Duodenal mucosa (tissue), 2 donors: ENCODE results near the gene NECTIN1.

Source experiments
- H3K27ac ChIP-seq: one replicate; pipeline ENCODE4 v1.7.0; 2013; ENCODE audit warnings: low read depth, low read length
- H3K27me3 ChIP-seq, 2 donors: one replicate each; pipeline ENCODE4 v1.7.0; 2013; ENCODE audit warnings: low read length in 2 of 2, control low read depth in 1 of 2; ENCODE audit not compliant: insufficient read depth in 2 of 2, control insufficient read depth in 1 of 2
- H3K36me3 ChIP-seq, 2 donors: one replicate each; pipeline ENCODE4 v1.7.0; 2013; ENCODE audit warnings: low read length in 2 of 2, control low read depth in 1 of 2; ENCODE audit not compliant: insufficient read depth in 2 of 2, control insufficient read depth in 1 of 2
- H3K4me1 ChIP-seq, 2 donors: one replicate each; pipeline ENCODE4 v1.7.0; 2013; ENCODE audit warnings: low read length in 2 of 2, control low read depth in 1 of 2; ENCODE audit not compliant: insufficient read depth in 2 of 2, control insufficient read depth in 1 of 2
- H3K4me3 ChIP-seq, 2 donors: one replicate each; pipeline ENCODE4 v1.7.0; 2013; ENCODE audit warnings: low read length in 2 of 2, low read depth in 1 of 2
- H3K9ac ChIP-seq, 2 donors: one replicate each; pipeline ENCODE4 v1.7.0; 2013; ENCODE audit warnings: low read length in 2 of 2, low read depth in 1 of 2
- H3K9me3 ChIP-seq, 2 donors: one replicate each; pipeline ENCODE4 v1.7.0; 2013; ENCODE audit warnings: low read length in 2 of 2, control low read depth in 1 of 2; ENCODE audit not compliant: control insufficient read depth in 1 of 2

The NECTIN1 gene

DNA sequence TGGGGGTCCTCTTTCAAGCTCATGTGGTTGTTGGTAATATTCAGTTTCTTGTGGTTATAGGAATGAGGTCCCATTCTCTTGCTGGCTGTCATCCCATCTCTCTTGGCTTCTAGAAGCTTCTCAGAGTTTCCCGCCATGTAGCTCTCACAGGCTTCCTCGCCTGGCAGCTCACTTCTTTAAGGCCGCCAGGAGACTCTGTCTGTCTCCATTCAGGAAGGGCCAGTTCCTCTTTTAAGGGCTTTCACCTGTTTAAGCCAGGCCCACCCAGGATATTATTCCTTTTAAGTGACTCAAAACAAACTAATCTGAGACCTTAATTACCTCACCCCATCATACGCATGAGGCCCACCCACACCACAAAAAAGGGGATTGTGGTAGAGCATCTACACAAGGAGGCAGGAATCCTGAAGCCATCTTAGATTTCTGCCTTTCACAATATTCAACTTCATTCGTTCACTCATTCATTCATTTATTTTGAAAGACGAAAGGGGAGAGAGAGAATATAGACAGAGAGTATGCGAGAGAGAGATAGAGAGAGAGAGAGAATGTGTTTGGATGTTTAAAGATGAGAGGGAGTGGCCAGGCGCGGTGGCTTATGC, 42.3 kb upstream of the NECTIN1 start:
- H3K36me3 ChIP-seq, result no peaks in the 10 kb centered on the region
- peaks cover 0 to 8% of the 10 kb centered on the region in 2 donors for H3K9me3 ChIP-seq
- no peak overlapping the region for H3K4me3 ChIP-seq
- no peak overlapping the region for H3K9ac ChIP-seq
- peaks cover 0 to 3% of the 10 kb centered on the region in 2 donors for H3K27me3 ChIP-seq
- no peaks in the 10 kb centered on the region for H3K4me1 ChIP-seq
- no peak overlapping the region for H3K27ac ChIP-seq

DNA sequence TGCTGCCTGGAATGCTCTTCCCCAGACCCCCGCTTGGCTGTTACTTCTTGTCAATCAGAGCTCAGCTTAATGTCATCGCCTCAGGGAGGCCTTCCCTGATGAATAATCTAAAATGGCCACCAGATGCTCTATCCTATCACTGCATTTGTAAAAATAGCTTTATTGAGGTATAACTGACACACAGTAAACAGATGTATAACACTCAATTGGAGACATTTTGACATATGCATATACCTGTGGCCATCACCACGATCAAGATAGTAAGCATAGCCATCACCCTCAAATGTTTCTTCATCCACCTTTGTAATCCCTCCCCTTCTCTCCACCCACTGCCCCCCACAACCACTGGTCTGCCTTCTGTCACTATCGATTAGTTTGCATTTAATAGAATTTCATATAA, 36.6 kb upstream of the NECTIN1 start:
- H3K4me1 ChIP-seq, result peaks cover 7 to 11% of the 10 kb centered on the region in 2 donors
- H3K27ac ChIP-seq, result no peak overlapping the region
- H3K36me3 ChIP-seq, result no peaks in the 10 kb centered on the region
- peaks cover 0 to 8% of the 10 kb centered on the region in 2 donors for H3K9me3 ChIP-seq
- H3K9ac ChIP-seq, result no peak overlapping the region
- peaks cover 0 to 3% of the 10 kb centered on the region in 2 donors for H3K27me3 ChIP-seq
- H3K4me3 ChIP-seq, result no peak overlapping the region

DNA sequence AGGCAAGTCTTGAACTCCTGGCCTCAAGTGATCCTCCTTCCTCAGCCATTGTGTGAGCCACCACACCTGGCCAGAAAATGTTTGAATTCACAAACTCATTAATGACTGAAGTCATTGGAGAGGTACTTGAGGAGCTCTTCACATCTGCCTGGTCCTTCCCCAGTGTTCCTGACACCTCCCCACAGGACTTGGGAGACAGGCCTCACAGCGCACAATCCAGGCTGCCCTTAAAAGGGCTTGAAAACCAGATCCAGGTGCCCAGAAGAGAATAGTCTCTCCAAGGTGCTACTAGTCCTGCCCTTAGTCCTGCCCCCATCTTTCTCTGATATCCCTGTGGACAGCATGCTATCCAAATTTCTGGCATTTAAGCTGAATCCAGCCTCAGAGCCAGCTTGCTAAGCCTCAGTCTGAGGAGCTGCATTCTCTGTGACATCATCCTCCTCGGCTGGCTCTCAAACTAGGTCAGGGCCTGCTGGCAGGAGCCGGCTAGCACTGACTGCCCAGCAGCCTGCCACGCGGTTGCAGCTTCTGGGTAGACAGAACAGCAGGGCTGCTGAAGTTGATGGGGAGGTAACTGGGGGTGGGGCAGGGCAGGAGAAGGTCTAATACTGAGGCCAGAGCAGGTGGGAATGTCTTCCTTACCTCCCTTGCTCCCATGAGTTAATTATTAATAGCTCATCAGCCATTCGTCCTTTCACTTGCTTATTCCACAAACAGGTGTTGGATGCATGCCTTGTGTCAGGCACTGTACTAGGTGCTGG, 35.3 kb upstream of the NECTIN1 start:
- H3K27ac ChIP-seq, result no peak overlapping the region
- H3K9me3 ChIP-seq, result peaks cover 0 to 8% of the 10 kb centered on the region in 2 donors
- H3K4me1 ChIP-seq, result peaks cover 12% of the 10 kb centered on the region in 2 donors
- no peaks in the 10 kb centered on the region for H3K27me3 ChIP-seq
- no peak overlapping the region for H3K4me3 ChIP-seq
- H3K36me3 ChIP-seq, result no peaks in the 10 kb centered on the region
- no peak overlapping the region for H3K9ac ChIP-seq

DNA sequence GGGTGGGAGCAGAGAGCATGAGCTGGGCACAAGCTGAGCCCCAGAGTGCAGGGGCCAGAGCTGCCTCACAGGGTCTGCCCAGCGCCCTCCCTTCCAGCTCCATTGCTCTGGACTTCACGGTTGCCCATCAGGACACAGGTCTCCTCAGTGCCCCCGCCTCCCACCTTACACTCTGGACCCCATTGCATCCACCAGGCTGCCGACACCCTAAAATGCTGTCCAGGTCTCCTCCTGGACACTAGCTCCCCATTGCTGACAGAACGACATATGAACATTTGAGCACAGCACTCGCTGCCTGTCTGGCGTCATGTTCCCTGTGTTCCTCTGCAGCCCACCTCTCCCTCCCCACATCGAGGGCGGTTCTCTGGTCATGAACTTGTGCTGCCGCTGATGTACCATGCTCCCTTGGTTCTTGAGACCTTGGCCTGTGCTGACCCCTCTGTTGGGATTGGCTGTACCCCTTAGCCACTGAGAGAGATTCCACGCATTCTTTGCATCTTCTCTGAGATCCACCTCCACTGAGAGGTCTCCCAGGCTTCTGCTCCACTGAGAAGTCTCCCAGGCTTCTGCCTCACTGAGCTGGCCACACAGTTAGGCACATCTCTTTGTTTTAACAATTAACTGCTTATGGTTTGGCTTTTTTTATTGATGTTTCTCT, 34.2 kb upstream of the NECTIN1 start:
- no peaks in the 10 kb centered on the region for H3K36me3 ChIP-seq
- H3K4me3 ChIP-seq, result no peak overlapping the region
- H3K9ac ChIP-seq, result no peak overlapping the region
- peaks cover 0 to 8% of the 10 kb centered on the region in 2 donors for H3K9me3 ChIP-seq
- peaks cover 17 to 18% of the 10 kb centered on the region in 2 donors for H3K4me1 ChIP-seq
- no peak overlapping the region for H3K27ac ChIP-seq
- H3K27me3 ChIP-seq, result no peaks in the 10 kb centered on the region

DNA sequence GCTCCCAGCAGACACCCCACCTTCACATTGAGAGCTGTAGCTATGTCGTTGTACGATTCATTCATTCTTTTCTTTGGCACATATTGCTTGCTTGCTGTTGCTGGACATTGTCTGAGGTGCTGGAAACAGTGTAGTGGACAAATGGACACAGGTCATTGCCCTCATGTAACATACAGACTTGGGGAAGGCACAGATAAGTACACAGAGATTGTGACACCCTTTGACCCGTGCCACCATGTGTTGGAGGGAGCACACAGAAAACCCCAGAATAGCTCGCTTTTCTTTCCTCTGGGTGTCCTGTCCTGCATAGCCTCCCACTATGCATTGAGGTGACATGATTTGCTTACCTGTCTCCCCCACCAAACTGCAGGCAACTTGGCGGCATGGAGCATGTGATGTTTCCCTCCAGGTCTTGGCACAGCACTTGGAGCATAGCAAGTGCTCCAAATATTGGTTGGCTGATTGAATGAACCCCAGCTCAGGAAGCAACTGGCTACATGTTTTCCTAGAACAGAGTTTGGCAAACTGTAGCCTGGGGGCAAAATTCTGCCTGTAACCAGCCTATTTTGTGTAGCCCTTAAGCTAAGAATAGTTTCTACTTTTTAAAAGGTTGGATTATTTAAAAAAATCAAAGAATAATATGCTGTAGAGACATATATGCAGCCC, 30.9 kb upstream of the NECTIN1 start:
- Histone ChIP-seq H3K4me1 (peaks cover 15 to 18% of the 10 kb centered on the region in 2 donors), H3K9ac (no peak overlapping the region), H3K4me3 (no peak overlapping the region), H3K27ac (no peak overlapping the region), H3K27me3 (no peaks in the 10 kb centered on the region), H3K9me3 (no peaks in the 10 kb centered on the region), H3K36me3 (no peaks in the 10 kb centered on the region)

DNA sequence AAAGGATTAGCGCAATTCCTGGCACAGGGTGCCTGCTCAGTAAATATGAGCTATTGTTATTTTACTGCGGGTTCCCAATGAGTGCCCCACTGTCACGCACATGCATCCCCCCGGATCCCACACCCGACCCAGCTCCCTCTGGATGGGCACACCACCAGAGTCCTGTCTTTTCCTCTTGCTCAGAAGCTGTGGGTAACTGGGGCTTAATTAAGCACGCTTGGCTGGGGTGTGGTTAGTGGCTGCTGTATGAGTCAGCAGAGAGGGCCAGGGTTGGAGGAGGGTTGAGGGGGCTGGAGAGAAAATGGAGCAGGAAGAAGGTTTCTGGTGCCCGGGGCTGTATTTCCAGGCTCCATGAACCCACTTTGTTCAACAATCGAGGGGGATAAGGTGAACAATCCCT, 30.3 kb upstream of the NECTIN1 start:
- Histone ChIP-seq H3K9me3 (no peaks in the 10 kb centered on the region), H3K27me3 (no peaks in the 10 kb centered on the region), H3K36me3 (no peaks in the 10 kb centered on the region), H3K4me1 (peaks cover 10 to 14% of the 10 kb centered on the region in 2 donors), H3K27ac (no peak overlapping the region), H3K9ac (no peak overlapping the region), H3K4me3 (no peak overlapping the region)

DNA sequence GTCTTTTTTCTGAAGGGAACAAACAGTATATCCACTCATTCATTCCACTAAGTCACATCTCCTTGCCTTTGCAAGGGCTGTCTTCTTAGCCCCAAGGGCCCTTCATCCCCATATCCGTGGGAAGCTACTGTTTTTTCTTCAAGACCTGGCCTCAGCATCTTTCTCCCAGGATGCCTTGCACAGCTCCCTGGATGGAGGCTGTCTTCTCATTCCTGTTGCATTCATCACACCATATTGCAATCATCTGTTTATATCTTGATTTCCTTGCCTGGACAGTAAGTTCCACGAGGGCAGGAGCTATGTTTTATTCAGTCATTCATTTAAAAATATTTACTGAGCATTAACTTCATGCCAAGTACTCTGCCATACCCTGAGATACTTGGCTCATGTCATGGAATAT, 29.3 kb upstream of the NECTIN1 start:
- H3K4me3 ChIP-seq, result no peak overlapping the region
- no peaks in the 10 kb centered on the region for H3K9me3 ChIP-seq

DNA sequence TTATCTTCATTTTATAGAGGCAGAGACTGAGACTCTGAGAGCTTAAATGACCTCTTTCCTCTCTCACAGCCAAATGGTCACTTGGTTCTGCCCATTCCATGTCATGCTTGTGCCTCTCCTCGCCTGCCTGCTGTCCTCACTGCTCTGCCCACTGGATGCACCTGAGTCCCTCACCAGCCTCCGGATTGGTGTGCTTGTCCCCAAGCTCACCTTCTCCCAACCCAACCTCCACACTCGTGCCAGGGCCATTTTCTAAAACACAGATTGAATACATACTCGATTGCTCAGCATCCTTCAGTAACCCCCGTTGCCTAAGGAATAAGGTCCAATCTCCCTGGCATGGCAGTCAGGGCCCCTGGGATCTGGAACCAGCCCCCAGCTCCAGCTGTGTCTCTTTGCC, 28.4 kb upstream of the NECTIN1 start:
- H3K27me3 ChIP-seq, result no peaks in the 10 kb centered on the region
- no peaks in the 10 kb centered on the region for H3K9me3 ChIP-seq
- H3K9ac ChIP-seq, result no peak overlapping the region
- no peak overlapping the region for H3K27ac ChIP-seq
- H3K36me3 ChIP-seq, result no peaks in the 10 kb centered on the region
- peaks cover 6 to 11% of the 10 kb centered on the region in 2 donors for H3K4me1 ChIP-seq
- no peak overlapping the region for H3K4me3 ChIP-seq

More for the DNA sequence above, 29.3 kb upstream of the NECTIN1 start:
- no peaks in the 10 kb centered on the region for H3K27me3 ChIP-seq
- no peak overlapping the region for H3K9ac ChIP-seq
- H3K27ac ChIP-seq, result no peak overlapping the region
- peaks cover 6 to 11% of the 10 kb centered on the region in 2 donors for H3K4me1 ChIP-seq
- no peaks in the 10 kb centered on the region for H3K36me3 ChIP-seq

DNA sequence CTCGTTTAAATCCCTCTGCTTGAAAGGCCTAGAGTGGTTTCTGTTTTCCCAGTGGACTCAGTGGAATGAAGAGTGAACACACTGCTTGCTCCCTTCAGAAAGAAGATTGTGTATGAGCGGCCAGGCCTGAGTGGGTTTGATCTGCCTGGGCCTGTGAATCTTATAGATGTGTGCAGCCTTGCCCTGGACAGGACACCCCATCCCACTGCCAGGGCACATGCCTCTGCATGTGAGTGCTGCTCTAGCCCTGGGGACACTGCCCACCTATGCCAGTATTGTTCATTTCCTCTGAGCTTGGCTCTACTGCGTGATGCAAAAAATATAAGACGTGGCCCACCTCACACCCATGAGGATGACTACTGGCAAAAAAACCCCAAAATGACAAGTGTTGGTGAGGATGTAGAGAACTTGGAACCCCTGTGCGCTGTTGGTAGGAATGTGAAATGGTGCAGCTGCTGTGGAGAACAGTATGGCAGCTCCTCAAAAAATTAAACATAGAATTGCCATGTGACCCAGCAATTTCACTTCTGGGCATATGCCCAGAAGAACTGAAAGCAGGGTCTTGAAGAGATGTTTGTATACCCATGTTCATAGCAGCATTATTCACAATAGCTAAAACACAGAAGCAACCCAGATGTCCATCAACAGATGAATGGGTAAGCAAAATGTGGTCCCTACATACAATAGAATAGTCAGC, 27.3 kb upstream of the NECTIN1 start:
- Histone ChIP-seq H3K9me3 (no peaks in the 10 kb centered on the region), H3K27me3 (no peaks in the 10 kb centered on the region), H3K27ac (no peak overlapping the region), H3K4me3 (no peak overlapping the region), H3K9ac (no peak overlapping the region), H3K4me1 (peaks cover 11 to 16% of the 10 kb centered on the region in 2 donors), H3K36me3 (no peaks in the 10 kb centered on the region)
